Skin epidermis (tissue), 12 donors: ENCODE data around the gene SAA2.
A peak's percentile ranks its signal among the peaks of the same experiment; 100 is the strongest.
"Not testable (repeated sequence)": the region's sequence is repeated elsewhere in the genome, so short reads cannot be mapped to it uniquely, and the experiment has no call there.

Source experiments
- H3K27ac ChIP-seq, 21 experiments: fragments of 200-600 bp; sonication (generic) in 11 of 21; one replicate each; pipeline ENCODE4 v1.5.0; 2020; ENCODE audit warnings: mild to moderate bottlenecking in 3 of 21, inconsistent platforms in 2 of 21, moderate library complexity in 2 of 21
- H3K4me3 ChIP-seq, 7 experiments: fragments of 200-600 bp; sonication (generic) in 2 of 7; one replicate each; pipeline ENCODE4 v1.5.0; 2020; ENCODE audit warnings: inconsistent platforms in 2 of 7, mild to moderate bottlenecking in 2 of 7, moderate library complexity in 1 of 7

Gene SAA2

DNA sequence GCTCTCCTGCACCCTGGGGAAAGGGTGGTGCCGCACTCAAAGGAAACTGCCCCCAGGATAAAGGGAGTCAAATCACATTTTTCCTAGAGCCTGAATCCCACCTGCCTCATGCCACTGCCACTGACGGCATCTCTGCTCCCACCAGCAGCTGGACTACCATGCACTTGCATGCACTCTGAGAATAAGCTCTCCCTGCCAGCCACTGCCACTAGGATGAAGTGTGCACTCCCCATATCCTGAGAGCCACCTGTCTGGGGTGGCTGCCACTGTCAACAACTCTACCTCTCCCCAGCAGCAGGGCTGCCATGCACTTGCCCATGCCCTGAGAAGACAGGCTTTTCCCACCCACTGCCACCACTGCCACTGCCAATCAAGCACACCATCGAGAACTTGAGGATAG, 44.2 kb downstream of the SAA2 start:
- Histone ChIP-seq H3K27ac (peak overlapping the region in 1 of 21 experiments; percentile 6), H3K4me3 (no peak overlapping the region)

DNA sequence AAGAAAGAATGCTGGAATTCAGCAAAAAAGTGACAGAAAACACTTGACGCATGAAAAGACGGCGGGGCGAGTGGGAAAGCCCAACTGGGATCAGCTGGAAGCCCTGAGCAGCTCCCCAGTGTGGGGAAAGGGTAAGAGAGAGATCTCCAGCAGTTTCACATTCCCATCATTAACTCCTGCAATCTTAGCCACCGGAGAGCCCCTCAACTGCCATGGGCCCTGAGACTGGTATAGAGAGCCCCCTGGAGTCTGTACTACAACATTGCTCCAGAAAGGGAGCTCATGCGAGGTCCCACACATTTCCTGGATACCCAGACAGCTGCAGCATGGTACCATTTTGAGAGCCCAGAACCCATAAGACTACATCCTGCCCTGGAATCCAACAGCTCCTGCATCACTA, 44.7 kb downstream of the SAA2 start:
- Histone ChIP-seq H3K27ac (no peak overlapping the region), H3K4me3 (no peak overlapping the region)

DNA sequence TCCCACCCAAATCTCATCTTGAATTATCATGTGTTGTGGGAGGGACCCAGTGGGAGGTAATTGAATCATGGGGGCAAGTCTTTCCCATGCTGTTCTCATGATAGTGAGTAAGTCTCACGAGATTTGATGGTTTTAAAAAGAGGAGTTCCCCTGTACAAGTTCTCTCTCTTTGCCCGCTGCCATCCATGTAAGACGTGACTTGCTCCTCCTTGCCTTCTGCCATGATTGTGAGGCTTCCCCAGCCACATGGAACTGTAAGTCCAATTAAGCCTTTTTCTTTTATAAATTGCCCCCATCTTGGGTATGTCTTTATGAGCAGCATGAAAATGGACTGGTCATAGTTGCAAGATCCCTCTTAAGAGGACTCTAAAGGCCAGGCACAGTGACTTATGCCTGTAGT, 50.7 kb downstream of the SAA2 start:
- not testable (repeated sequence) for H3K4me3 ChIP-seq, H3K27ac ChIP-seq

DNA sequence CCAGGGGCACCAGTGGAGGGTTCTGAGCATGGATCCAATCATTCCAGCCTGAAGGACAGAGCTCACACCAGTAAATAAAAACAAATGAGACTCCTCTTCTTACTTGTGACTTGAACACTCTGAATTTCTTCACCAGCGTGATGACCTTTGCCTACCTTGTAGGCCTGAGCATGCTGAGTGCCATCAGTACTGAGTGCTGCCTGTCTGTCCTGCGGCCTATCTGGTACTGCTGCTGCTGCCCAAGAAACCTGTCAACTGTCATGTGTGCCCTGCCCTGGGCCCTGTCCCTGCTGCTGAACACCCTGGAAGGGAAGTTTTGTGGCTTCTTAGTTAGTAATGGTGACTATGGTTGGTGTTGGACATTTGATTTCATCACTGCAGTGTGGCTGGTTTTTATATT, 51.9 kb downstream of the SAA2 start:
- H3K27ac ChIP-seq, result no peak overlapping the region
- no peak overlapping the region for H3K4me3 ChIP-seq
